ENCODE measurements around the gene CDK14.

GRCh38 chr7:90961037-90961725 lies 365.1 kb downstream of the CDK14 start:
- no peak for TF ChIP-seq FOXM1 (IDR thresholded peaks at IDR 0.05; ENCODE audit: borderline replicate concordance, low read depth)
- TF ChIP-seq EP300 (IDR thresholded peaks at IDR 0.05; ENCODE audit: borderline replicate concordance), result no peak
- TF ChIP-seq CEBPB (IDR thresholded peaks at IDR 0.05), result no peak
- no peak for TF ChIP-seq TEAD4 (IDR thresholded peaks at IDR 0.05)
- TF ChIP-seq REST (IDR thresholded peaks at IDR 0.05; ENCODE audit: low read depth), result no peak
- TF ChIP-seq RAD21 (IDR thresholded peaks at IDR 0.05; ENCODE audit: low read depth), result no peak
- TF ChIP-seq YY1 (IDR thresholded peaks at IDR 0.05; ENCODE audit: low read depth), result no peak
- TF ChIP-seq TCF12 (IDR thresholded peaks at IDR 0.05; ENCODE audit: low read depth), result no peak
